Panc1 (cell line): ENCODE results near the gene DCC. TPM values are rescaled to one million over a fixed set of nuclear protein-coding genes. Genes with fewer than 3 reads are reported as not detected.

Experiments used
- ATAC-seq: fragments of 200-7000 bp; cut with Tn5 transposase; 2 replicates; pipeline ENCODE4 v1.9.1; 2020; ENCODE audit warnings: mild to moderate bottlenecking, moderate library complexity
- BruUV-seq: library from RNA; stranded (reverse); fragments of 400-500 nt; replicated peaks from 2 replicates; lab custom pipeline; 2021; lab: Mats Ljungman, UMichigan
- CTCF ChIA-PET: fragments of 300-600 bp; sonication (Branson Sonifier 250); formaldehyde crosslinking; loops from one replicate; lab custom pipeline; 2022; ENCODE audit warnings: antibody characterized with exemption; lab: Charles Lee
- POLR2A ChIA-PET: fragments of 300-600 bp; sonication (Branson Sonifier 250); formaldehyde crosslinking; loops from one replicate; lab custom pipeline; 2022; ENCODE audit warnings: antibody characterized with exemption; lab: Charles Lee
- DNase-seq: peaks from one replicate; pipeline ENCODE4 v3.0.0-alpha.2; 2010; ENCODE audit warnings: low read depth, low spot score
- H3K27ac ChIP-seq: 2 replicates; pipeline ENCODE4 v1.5.1; 2011; ENCODE audit warnings: mild to moderate bottlenecking, low read length, inconsistent platforms
- H3K27me3 ChIP-seq: fragments of 200-500 bp; sonication (Bioruptor generic); 2 replicates; pipeline ENCODE4 v1.6.0; 2014; ENCODE audit warnings: low read length, inconsistent platforms; ENCODE audit not compliant: control insufficient read depth, insufficient read depth
- H3K36me3 ChIP-seq: fragments of 200-500 bp; sonication (Bioruptor generic); 2 replicates; pipeline ENCODE4 v1.5.1; 2014; ENCODE audit warnings: inconsistent platforms, mild to moderate bottlenecking, low read length, moderate library complexity; ENCODE audit not compliant: control insufficient read depth, insufficient read depth
- H3K4me1 ChIP-seq: 2 replicates; pipeline ENCODE4 v1.5.1; 2011; ENCODE audit warnings: inconsistent platforms, mild to moderate bottlenecking, low read length, moderate library complexity; ENCODE audit not compliant: control insufficient read depth, insufficient read depth
- H3K4me3 ChIP-seq, 2 experiments: 2 replicates each; pipeline ENCODE4 v1.5.1; 2011 to 2012; ENCODE audit warnings: low read depth in 2 of 2, low read length in 2 of 2, mild to moderate bottlenecking in 2 of 2, inconsistent platforms in 1 of 2, moderate library complexity in 1 of 2
- H3K9me3 ChIP-seq: fragments of 200-500 bp; sonication (Bioruptor generic); 2 replicates; pipeline ENCODE4 v1.5.1; 2014; ENCODE audit warnings: low read depth, mild to moderate bottlenecking, inconsistent platforms, low read length, moderate library complexity; ENCODE audit not compliant: control insufficient read depth, insufficient read depth
- CTCF ChIP-seq: fragments of 450-650 bp; IDR thresholded peaks from 2 replicates; pipeline ENCODE4 v1.5.1; 2017; ENCODE audit warnings: mild to moderate bottlenecking
- POLR2AphosphoS5 ChIP-seq: IDR thresholded peaks from 2 replicates; pipeline ENCODE4 v1.6.1; 2012; ENCODE audit warnings: mild to moderate bottlenecking, low read depth, low read length, moderate library complexity
- REST ChIP-seq, 2 experiments: IDR thresholded peaks; 2 replicates each; pipeline ENCODE4 v1.6.1; 2011 to 2012; ENCODE audit warnings: low read depth in 2 of 2, control low read depth in 1 of 2, low read length in 1 of 2, mild to moderate bottlenecking in 1 of 2, moderate library complexity in 1 of 2; ENCODE audit not compliant: insufficient read depth in 1 of 2
- SIN3A ChIP-seq: IDR thresholded peaks from 2 replicates; pipeline ENCODE4 v1.6.1; 2012; ENCODE audit warnings: low read depth, mild to moderate bottlenecking, low read length, moderate library complexity, borderline replicate concordance; ENCODE audit not compliant: insufficient read depth
- TCF7L2 ChIP-seq: IDR thresholded peaks from 2 replicates; pipeline ENCODE4 v1.6.1; 2011; ENCODE audit warnings: mild to moderate bottlenecking, low read depth, low read length, inconsistent platforms
- in situ Hi-C: cut with HindIII; loops from 2 replicates; pipeline ENCODE4 v1.10.0; 2016; ENCODE audit warnings: low sequenced_read_pairs, low pct_unique_long_range_greater_than_20kb
- intact Hi-C: fragments of 100-400 bp; cut with micrococcal nuclease; formaldehyde crosslinking; loops from one replicate; pipeline ENCODE4 v1.10.0; 2022; ENCODE audit not compliant: unreplicated experiment
- total RNA-seq: library from RNA; stranded (reverse); gene quantifications from one replicate; pipeline ENCODE4 v1.2.1, GENCODE V29; 2021; ENCODE audit not compliant: unreplicated experiment

DCC gene
- total RNA-seq, 1 experiment from 2014 or later, result not detected

DNA sequence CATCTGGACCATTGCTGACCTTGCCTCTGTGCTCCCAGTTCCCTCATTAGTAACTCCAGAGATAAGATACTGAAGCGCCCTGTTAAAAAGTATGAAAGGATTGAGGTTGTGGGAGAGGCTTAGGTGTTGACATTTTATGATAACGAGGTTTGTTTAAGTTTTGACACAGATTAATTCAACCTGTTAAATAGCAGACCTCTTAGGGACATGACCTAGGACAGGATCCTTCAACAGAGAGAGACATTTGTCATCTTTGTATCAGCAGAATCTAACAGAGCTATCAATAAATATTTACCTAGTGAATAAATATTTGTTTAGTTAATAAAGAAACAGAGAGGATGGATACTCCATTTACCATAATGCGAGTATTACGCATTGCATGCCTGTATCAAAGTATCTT, 99.5 kb downstream of the DCC start:
- H3K4me3 ChIP-seq, result no peak overlapping the region
- no peaks in the 10 kb centered on the region for H3K36me3 ChIP-seq
- DNase-seq (no peak), ATAC-seq (no peak)
- no peak overlapping the region for H3K27ac ChIP-seq
- POLR2A ChIA-PET, result no interaction called here
- TF ChIP-seq POLR2AphosphoS5 (no peak), TCF7L2 (no peak)
- BruUV-seq, result no TSS peak
- H3K27me3 ChIP-seq, result no peaks in the 10 kb centered on the region
- CTCF ChIA-PET, result no interaction called here
- intact Hi-C loops (no loop called here), in situ Hi-C loops (no loop called here)
- H3K9me3 ChIP-seq, result no peaks in the 10 kb centered on the region
- no peaks in the 10 kb centered on the region for H3K4me1 ChIP-seq

- ChIA-PET CTCF (no interaction called here), POLR2A (no interaction called here)
- Histone ChIP-seq H3K27ac (no peak overlapping the region), H3K4me1 (no peaks in the 10 kb centered on the region), H3K27me3 (no peaks in the 10 kb centered on the region), H3K36me3 (no peaks in the 10 kb centered on the region), H3K9me3 (no peaks in the 10 kb centered on the region), H3K4me3 (no peak overlapping the region)
- no TSS peak for BruUV-seq
- in situ Hi-C loops (no loop called here), intact Hi-C loops (no loop called here)
- no peak for ATAC-seq
- no peak for DNase-seq
- TF ChIP-seq POLR2AphosphoS5, result no peak
- TF ChIP-seq SIN3A, result no peak
- no peak for TF ChIP-seq REST (IDR thresholded peaks at IDR 0.05; ENCODE audit: insufficient read depth in 1 of 2, low read depth in 2 of 2, low read length in 1 of 2)
- no peak for TF ChIP-seq TCF7L2
- no peak for TF ChIP-seq CTCF
These were observed 101.8 kb downstream of the DCC start for GRCh38 chr18:52441794-52442193.

DNA sequence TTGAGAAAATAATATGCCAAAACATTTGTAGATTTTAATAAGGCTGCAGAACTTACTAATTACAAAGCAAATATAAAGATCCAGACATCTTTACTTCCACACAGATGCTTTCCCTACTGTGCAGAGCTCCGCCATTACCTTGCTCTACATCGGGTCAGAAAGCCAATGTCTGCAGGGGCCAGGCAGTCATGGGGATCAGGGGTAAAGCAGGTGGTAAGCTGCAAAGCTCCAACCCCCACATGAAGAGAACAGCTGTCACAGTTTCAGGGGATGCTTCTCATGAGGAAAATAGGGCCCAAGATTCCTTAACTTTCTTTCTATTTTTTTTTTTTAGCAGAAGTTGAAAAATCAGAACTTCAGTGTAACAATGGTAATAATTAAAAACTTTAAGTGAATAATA, 102.7 kb downstream of the DCC start:
- H3K9me3 ChIP-seq, result no peaks in the 10 kb centered on the region
- intact Hi-C loops (no loop called here), in situ Hi-C loops (no loop called here)
- ChIA-PET POLR2A (no interaction called here), CTCF (no interaction called here)
- no peak overlapping the region for H3K27ac ChIP-seq
- no peaks in the 10 kb centered on the region for H3K27me3 ChIP-seq
- TF ChIP-seq TCF7L2, result no peak
- TF ChIP-seq REST (IDR thresholded peaks at IDR 0.05; ENCODE audit: insufficient read depth in 1 of 2, low read depth in 2 of 2, low read length in 1 of 2), result no peak
- TF ChIP-seq POLR2AphosphoS5, result no peak
- TF ChIP-seq CTCF, result no peak
- no peak for TF ChIP-seq SIN3A
- DNase-seq, result no peak
- no peak overlapping the region for H3K4me3 ChIP-seq
- BruUV-seq, result no TSS peak
- no peaks in the 10 kb centered on the region for H3K36me3 ChIP-seq
- no peaks in the 10 kb centered on the region for H3K4me1 ChIP-seq
- ATAC-seq, result no peak
